PC-3 (cell line): ENCODE results near the gene MTNR1A.

ENCODE experiments used
- CTCF ChIP-seq: fragments of 300-600 bp; sonication (generic); conservative IDR thresholded peaks from 2 replicates; pipeline ENCODE4 v1.5.1; 2017; ENCODE audit warnings: antibody characterized with exemption, low read depth, mild to moderate bottlenecking, low read length
- EZH2 ChIP-seq: fragments of 300-600 bp; sonication (generic); IDR thresholded peaks from one replicate; pipeline ENCODE4 v1.6.1; 2017; ENCODE audit warnings: antibody characterized with exemption, mild to moderate bottlenecking, low read length; ENCODE audit not compliant: unreplicated experiment
- EZH2phosphoT487 ChIP-seq: fragments of 300-600 bp; sonication (generic); IDR thresholded peaks from 2 replicates; pipeline ENCODE4 v1.6.1; 2018; ENCODE audit warnings: mild to moderate bottlenecking, antibody characterized with exemption, low read length, borderline replicate concordance

GRCh38 chr4:186598686-186599085, 43.3 kb upstream of the MTNR1A start:
- TF ChIP-seq CTCF (no peak), EZH2phosphoT487 (no peak), EZH2 (no peak)
